ENCODE measurements around the gene EPB41L5.
A peak's percentile ranks its signal among the peaks of the same experiment; 100 is the strongest.

EPB41L5 gene

GRCh38 chr2:120204022-120204405, 191.1 kb downstream of the EPB41L5 start:
- TF ChIP-seq CTCF (IDR thresholded peaks at IDR 0.05), result peak; percentile 17; the same call in 1 of the 2 replicates
- TF ChIP-seq ZFX (IDR thresholded peaks at IDR 0.05; ENCODE audit: borderline replicate concordance), result no peak
- H3K27ac ChIP-seq, result no peak overlapping the region

GRCh38 chr2:120204417-120204816, 191.5 kb downstream of the EPB41L5 start:
- TF ChIP-seq ZFX (IDR thresholded peaks at IDR 0.05; ENCODE audit: borderline replicate concordance), result no peak
- TF ChIP-seq CTCF (IDR thresholded peaks at IDR 0.05), result no peak
- no peak overlapping the region for H3K27ac ChIP-seq

- TF ChIP-seq CTCF (IDR thresholded peaks at IDR 0.05) (no peak), ZFX (IDR thresholded peaks at IDR 0.05; ENCODE audit: borderline replicate concordance) (no peak)
- H3K27ac ChIP-seq, result no peak overlapping the region
Measured at GRCh38 chr2:120204945-120205670, 192.2 kb downstream of the EPB41L5 start.

GRCh38 chr2:120206022-120206581, 193.2 kb downstream of the EPB41L5 start:
- peak; percentile 49 for TF ChIP-seq CTCF (IDR thresholded peaks at IDR 0.05)
- TF ChIP-seq ZFX (IDR thresholded peaks at IDR 0.05; ENCODE audit: borderline replicate concordance), result no peak
- H3K27ac ChIP-seq, result no peak overlapping the region

- no peak for TF ChIP-seq CTCF (IDR thresholded peaks at IDR 0.05)
- TF ChIP-seq ZFX (IDR thresholded peaks at IDR 0.05; ENCODE audit: borderline replicate concordance), result no peak
- H3K27ac ChIP-seq, result no peak overlapping the region
Measured at GRCh38 chr2:120208381-120209353, 195.8 kb downstream of the EPB41L5 start.

GRCh38 chr2:120209427-120210269, 196.8 kb downstream of the EPB41L5 start:
- H3K27ac ChIP-seq, result no peak overlapping the region
- TF ChIP-seq ZFX (IDR thresholded peaks at IDR 0.05; ENCODE audit: borderline replicate concordance), result no peak

GRCh38 chr2:120210270-120210693, 197.4 kb downstream of the EPB41L5 start:
- no peak for TF ChIP-seq ZFX (IDR thresholded peaks at IDR 0.05; ENCODE audit: borderline replicate concordance)
- no peak for TF ChIP-seq CTCF (IDR thresholded peaks at IDR 0.05)

More at GRCh38 chr2:120210270-120210693, 197.4 kb downstream of the EPB41L5 start:
- no peak overlapping the region for H3K27ac ChIP-seq

Data from 22Rv1 (cell line).